Stomach (tissue), 9 donors: ENCODE measurements around the gene RALBP1. TPM values are rescaled to one million over a fixed set of nuclear protein-coding genes. Genes with fewer than 3 reads are reported as not detected.

Source experiments
- DNase-seq, 2 donors: peaks; one replicate each; pipeline versions ENCODE4 v3.0.0 to v3.0.0-alpha.2; 2013 to 2019
- H3K27ac ChIP-seq, 5 donors: fragments of 200-600 bp in 4 of 5; sonication (generic) in 4 of 5; one replicate each; pipeline ENCODE4 v1.5.1; 2013 to 2019; ENCODE audit warnings: mild to moderate bottlenecking in 1 of 5, moderate library complexity in 1 of 5
- H3K27me3 ChIP-seq, 3 donors: fragments of 200-600 bp; sonication (generic); one replicate each; pipeline ENCODE4 v1.5.1; 2017 to 2019; ENCODE audit warnings: mixed run types in 1 of 3
- H3K36me3 ChIP-seq, 4 donors: fragments of 200-600 bp; sonication (generic); 1 replicate in 3 of 4; 2 replicates in 1 of 4; pipeline ENCODE4 v1.5.1; 2016 to 2019
- H3K4me1 ChIP-seq, 4 donors: fragments of 200-600 bp; sonication (generic); one replicate each; pipeline ENCODE4 v1.5.1; 2016 to 2019
- H3K4me3 ChIP-seq, 4 donors: fragments of 200-600 bp; sonication (generic) in 3 of 4; one replicate each; pipeline ENCODE4 v1.5.1; 2016 to 2019; ENCODE audit warnings: mild to moderate bottlenecking in 1 of 4
- H3K9me3 ChIP-seq, 4 donors: fragments of 200-600 bp; sonication (generic); one replicate each; pipeline ENCODE4 v1.5.1; 2016 to 2019
- CTCF ChIP-seq, 7 experiments: fragments of 450-650 bp in 4 of 7; fragments of 200-600 bp in 3 of 7; sonication (generic) in 3 of 7; IDR thresholded peaks; one replicate each; pipeline ENCODE4 v1.5.1; 2016 to 2019; ENCODE audit warnings: antibody characterized with exemption in 7 of 7, control low read depth in 2 of 7, mild to moderate bottlenecking in 1 of 7
- EP300 ChIP-seq: sonication (generic); formaldehyde crosslinking; IDR thresholded peaks from one replicate; pipeline ENCODE4 v1.6.1; 2017; ENCODE audit warnings: antibody characterized with exemption
- POLR2A ChIP-seq, 4 donors: fragments of 450-650 bp; IDR thresholded peaks; one replicate each; pipeline ENCODE4 v1.6.1; 2016; ENCODE audit warnings: antibody characterized with exemption in 4 of 4, control low read depth in 2 of 4, mild to moderate bottlenecking in 1 of 4, moderate library complexity in 1 of 4
- POLR2AphosphoS5 ChIP-seq, 3 donors: sonication (generic); formaldehyde crosslinking; IDR thresholded peaks; one replicate each; pipeline ENCODE4 v1.6.1; 2016; ENCODE audit warnings: antibody characterized with exemption in 3 of 3
- WGBS, 5 donors: extraction: QIAGEN DNeasy Blood & Tissue Kit in 3 of 5; methylation state at CpG; one replicate each; pipeline versions ENCODE4 v1.1.5 to v1.1.7; 2013 to 2018; 5-methylcytosine and 5-hydroxymethylcytosine counted together
- intact Hi-C: fragments of 100-400 bp; cut with DNase I; formaldehyde crosslinking; loops from one replicate; pipeline ENCODE4 v1.15.1; 2023; ENCODE audit warnings: low total_unique reads
- polyA plus RNA-seq, 3 donors: library from polyadenylated mRNA; stranded (reverse); fragments of 200-250 nt; gene quantifications; one replicate each; pipeline ENCODE4 v1.2.3, GENCODE V29; 2013
- total RNA-seq, 5 donors: library from RNA; depleted of rRNA; stranded (reverse); fragments of >200 nt; gene quantifications; one replicate each; pipeline versions ENCODE4 v1.1.0 to v1.2.3, GENCODE V29; 2014 to 2016
- donor health status: healthy with polysubstance abuse.
- donor health status: Bipolar disorder and iron deficiency.
- donor health status: healthy.

RALBP1 gene
- total and polyA plus RNA-seq, 8 donors = 15.2 to 182 (median 43.6) TPM

GRCh38 chr18:9454061-9454703 lies 21.1 kb upstream of the RALBP1 start:
- Histone ChIP-seq H3K27ac (no peak overlapping the region), H3K4me3 (no peak overlapping the region), H3K36me3 (no peaks in the 10 kb centered on the region), H3K9me3 (peaks cover 0 to 23% (median 19%) of the 10 kb centered on the region in 4 donors), H3K4me1 (no peaks in the 10 kb centered on the region), H3K27me3 (no peaks in the 10 kb centered on the region)
- TF ChIP-seq POLR2AphosphoS5 (IDR thresholded peaks at IDR 0.05) = no peak
- TF ChIP-seq CTCF (IDR thresholded peaks at IDR 0.05) = no peak
- TF ChIP-seq EP300 = no peak
- TF ChIP-seq POLR2A (IDR thresholded peaks at IDR 0.05) = no peak
- 72 to 83% (median 74%) methylated on average over 5 of the region's 5 CpGs for WGBS, 5 donors
- intact Hi-C loops = no loop called here
- DNase-seq = no peak

GRCh38 chr18:9455718-9456511 lies 19.4 kb upstream of the RALBP1 start:
- Histone ChIP-seq H3K36me3 (no peaks in the 10 kb centered on the region), H3K4me3 (no peak overlapping the region), H3K27ac (no peak overlapping the region), H3K27me3 (no peaks in the 10 kb centered on the region), H3K9me3 (peaks cover 0 to 23% (median 19%) of the 10 kb centered on the region in 4 donors), H3K4me1 (no peaks in the 10 kb centered on the region)
- no peak for TF ChIP-seq POLR2AphosphoS5 (IDR thresholded peaks at IDR 0.05)
- DNase-seq = no peak
- intact Hi-C loops = no loop called here
- 76 to 91% (median 87%) methylated on average over 3 of the region's 3 CpGs for WGBS, 5 donors

GRCh38 chr18:9466127-9466526 lies 9.2 kb upstream of the RALBP1 start:
- H3K27me3 ChIP-seq = no peaks in the 10 kb centered on the region
- no peaks in the 10 kb centered on the region for H3K36me3 ChIP-seq
- no peaks in the 10 kb centered on the region for H3K4me1 ChIP-seq
- H3K27ac ChIP-seq = no peak overlapping the region
- H3K9me3 ChIP-seq = peaks cover 0 to 21% (median 13%) of the 10 kb centered on the region in 4 donors
- intact Hi-C loops = no loop called here
- TF ChIP-seq POLR2A (IDR thresholded peaks at IDR 0.05) = no peak
- no peak for TF ChIP-seq EP300
- no peak for TF ChIP-seq CTCF (IDR thresholded peaks at IDR 0.05)
- TF ChIP-seq POLR2AphosphoS5 (IDR thresholded peaks at IDR 0.05) = no peak
- no peak for DNase-seq
- WGBS, 5 donors = 64 to 98% (median 95%) methylated on average over 2 of the region's 2 CpGs
- no peak overlapping the region for H3K4me3 ChIP-seq

GRCh38 chr18:9466846-9467245 lies 8.5 kb upstream of the RALBP1 start:
- WGBS, 5 donors = 68 to 78% (median 73%) methylated on average over 1 of the region's 1 CpG
- Histone ChIP-seq H3K4me1 (no peaks in the 10 kb centered on the region), H3K27me3 (no peaks in the 10 kb centered on the region), H3K36me3 (no peaks in the 10 kb centered on the region), H3K9me3 (peaks cover 0 to 21% (median 13%) of the 10 kb centered on the region in 4 donors), H3K4me3 (no peak overlapping the region), H3K27ac (no peak overlapping the region)
- intact Hi-C loops = no loop called here
- DNase-seq = no peak
- TF ChIP-seq POLR2AphosphoS5 (IDR thresholded peaks at IDR 0.05) (no peak), CTCF (IDR thresholded peaks at IDR 0.05) (no peak), EP300 (no peak), POLR2A (IDR thresholded peaks at IDR 0.05) (no peak)

- TF ChIP-seq POLR2A (IDR thresholded peaks at IDR 0.05) = no peak
- TF ChIP-seq EP300 = no peak
- no peak for TF ChIP-seq POLR2AphosphoS5 (IDR thresholded peaks at IDR 0.05)
- TF ChIP-seq CTCF (IDR thresholded peaks at IDR 0.05) = no peak
- DNase-seq = no peak
- H3K4me3 ChIP-seq = no peak overlapping the region
- H3K4me1 ChIP-seq = peaks cover 0 to 2% (median under 1%) of the 10 kb centered on the region in 4 donors
- no peaks in the 10 kb centered on the region for H3K27me3 ChIP-seq
- no peaks in the 10 kb centered on the region for H3K36me3 ChIP-seq
- no peak overlapping the region for H3K27ac ChIP-seq
- intact Hi-C loops = no loop called here
- 82 to 93% (median 84%) methylated on average over 3 of the region's 3 CpGs for WGBS, 5 donors
- H3K9me3 ChIP-seq = peaks cover 0 to 21% (median 13%) of the 10 kb centered on the region in 4 donors
Observed at GRCh38 chr18:9468998-9469397, 6.3 kb upstream of the RALBP1 start.
